HCT116 (cell line): ENCODE results near the gene FOXA2. TPM values are rescaled to one million over a fixed set of nuclear protein-coding genes. Genes with fewer than 3 reads are reported as not detected.
A peak's percentile ranks its signal among the peaks of the same experiment; 100 is the strongest.

ENCODE experiments used
- ATAC-seq: fragments of 200-7000 bp; cut with Tn5 transposase; 2 replicates; pipeline ENCODE4 v1.9.1; 2020; ENCODE audit warnings: mild to moderate bottlenecking, moderate library complexity
- BruUV-seq: library from RNA; stranded (reverse); fragments of 400-500 nt; replicated peaks from 2 replicates; lab custom pipeline; 2021; lab: Mats Ljungman, UMichigan
- CTCF ChIA-PET: fragments of 300-600 bp; sonication (Branson Sonifier 250); formaldehyde crosslinking; loops from one replicate; lab custom pipeline; 2021; ENCODE audit warnings: antibody characterized with exemption; lab: Charles Lee
- POLR2A ChIA-PET: fragments of 300-600, 350-600 bp; sonication (Branson Sonifier 250); formaldehyde crosslinking; loops from one replicate; lab custom pipeline; 2021; ENCODE audit warnings: antibody characterized with exemption; lab: Charles Lee
- RAD21 ChIA-PET, 2 experiments: fragments of 300-600 bp; sonication (Branson Sonifier 250); formaldehyde crosslinking; loops; one replicate each; lab custom pipeline; 2023; ENCODE audit warnings: low total read pairs in 2 of 2; ENCODE audit not compliant: uncharacterized antibody in 2 of 2, unreplicated experiment in 2 of 2, low non-redundant PET in 1 of 2; lab: Charles Lee
- DNase-seq: peaks from one replicate; pipeline ENCODE4 v3.0.0-alpha.2; 2010; ENCODE audit warnings: low read depth, low spot score
- H2AFZ ChIP-seq: fragments of 200-600 bp; shearing (Covaris generic), sonication (generic); 2 replicates; pipeline ENCODE4 v1.6.1; 2017; ENCODE audit warnings: low read depth, mixed run types, mixed read lengths, antibody characterized with exemption, low read length; ENCODE audit not compliant: poor library complexity, severe bottlenecking
- H3K27ac ChIP-seq: 2 replicates; pipeline ENCODE4 v1.5.1; 2012; ENCODE audit warnings: low read depth, low read length
- H3K27me3 ChIP-seq: fragments of 200-600 bp; sonication (generic); 2 replicates; pipeline ENCODE4 v1.6.1; 2016; ENCODE audit warnings: mixed run types, low read length, mixed read lengths; ENCODE audit not compliant: insufficient read depth
- H3K36me3 ChIP-seq, 2 experiments: fragments of 200-500 bp in 1 of 2; fragments of 200-600 bp in 1 of 2; sonication (Bioruptor generic) in 1 of 2; sonication (generic) in 1 of 2; 2 replicates each; pipeline versions ENCODE4 v1.5.1 to v1.6.1; 2014 to 2016; ENCODE audit warnings: low read length in 2 of 2, inconsistent platforms in 1 of 2, mixed read lengths in 1 of 2, mixed run types in 1 of 2; ENCODE audit not compliant: insufficient read depth in 2 of 2, control insufficient read depth in 1 of 2
- H3K4me1 ChIP-seq, 2 experiments: fragments of 200-600 bp in 1 of 2; sonication (generic) in 1 of 2; 2 replicates each; pipeline versions ENCODE4 v1.5.1 to v1.6.1; 2012 to 2017; ENCODE audit warnings: low read length in 2 of 2, inconsistent platforms in 1 of 2, mild to moderate bottlenecking in 1 of 2, mixed read lengths in 1 of 2, mixed run types in 1 of 2, moderate library complexity in 1 of 2; ENCODE audit not compliant: insufficient read depth in 2 of 2, control insufficient read depth in 1 of 2
- H3K4me2 ChIP-seq: fragments of 200-600 bp; sonication (generic); 2 replicates; pipeline ENCODE4 v1.6.1; 2017; ENCODE audit warnings: mixed run types, low read length, mixed read lengths
- H3K4me3 ChIP-seq, 2 experiments: fragments of 200-600 bp in 1 of 2; sonication (generic) in 1 of 2; replicated peaks in 1 of 2; 2 replicates each; pipeline ENCODE4 v1.5.1; 2011 to 2016; ENCODE audit warnings: low read length in 2 of 2, control low read depth in 1 of 2, low read depth in 1 of 2, mild to moderate bottlenecking in 1 of 2, mixed read lengths in 1 of 2, mixed run types in 1 of 2
- H3K79me2 ChIP-seq: fragments of 200-600 bp; sonication (generic); 2 replicates; pipeline ENCODE4 v1.6.1; 2017; ENCODE audit warnings: mild to moderate bottlenecking, mixed run types, low read length, moderate library complexity, mixed read lengths; ENCODE audit not compliant: insufficient read depth
- H3K9ac ChIP-seq: fragments of 200-600 bp; sonication (generic); 2 replicates; pipeline ENCODE4 v1.6.1; 2016; ENCODE audit warnings: low read length, mixed read lengths
- H3K9me2 ChIP-seq: fragments of 200-600 bp; sonication (generic), shearing (Covaris generic); 2 replicates; pipeline ENCODE4 v1.6.1; 2017; ENCODE audit warnings: mixed run types, mild to moderate bottlenecking, moderate library complexity; ENCODE audit not compliant: insufficient read depth
- H3K9me3 ChIP-seq, 2 experiments: fragments of 200-500 bp in 1 of 2; fragments of 200-600 bp in 1 of 2; sonication (Bioruptor generic) in 1 of 2; sonication (generic) in 1 of 2; 2 replicates each; pipeline ENCODE4 v1.6.1; 2014 to 2017; ENCODE audit warnings: low read length in 2 of 2, mixed read lengths in 2 of 2, inconsistent platforms in 1 of 2, low read depth in 1 of 2, mild to moderate bottlenecking in 1 of 2, mixed run types in 1 of 2, moderate library complexity in 1 of 2; ENCODE audit not compliant: control insufficient read depth in 1 of 2, insufficient read depth in 1 of 2
- H4K20me1 ChIP-seq: fragments of 200-600 bp; sonication (generic), shearing (Covaris generic); 2 replicates; pipeline ENCODE4 v1.6.1; 2017; ENCODE audit warnings: mixed run types, mild to moderate bottlenecking, moderate library complexity; ENCODE audit not compliant: insufficient read depth
- ELF1 ChIP-seq: IDR thresholded peaks from 2 replicates; pipeline ENCODE4 v1.6.1; 2012; ENCODE audit warnings: low read depth, borderline replicate concordance
- ZFX ChIP-seq: fragments of 450-650 bp; IDR thresholded peaks from 2 replicates; pipeline ENCODE4 v1.6.1; 2017
- intact Hi-C: fragments of 100-400 bp; cut with micrococcal nuclease; formaldehyde crosslinking; loops from 2 replicates; pipeline ENCODE4 v1.10.0; 2022
- total RNA-seq: library from RNA; stranded (reverse); gene quantifications from one replicate; pipeline ENCODE4 v1.2.1, GENCODE V29; 2021; ENCODE audit not compliant: unreplicated experiment
- TF ChIP-seq, protein P1 (sequence below): IDR thresholded peaks from 2 replicates; pipeline ENCODE4 v1.6.1; 2012
- TF ChIP-seq, protein P2 (sequence below), 3 experiments: fragments of 200-600 bp in 1 of 3; sonication (generic) in 1 of 3; IDR thresholded peaks in 2 of 3; conservative IDR thresholded peaks in 1 of 3; 2 replicates each; pipeline ENCODE4 v1.5.1; 2012 to 2017; ENCODE audit warnings: low read depth in 2 of 3, low read length in 2 of 3, antibody characterized with exemption in 1 of 3, borderline replicate concordance in 1 of 3, control low read depth in 1 of 3, mild to moderate bottlenecking in 1 of 3, mixed read lengths in 1 of 3, mixed run types in 1 of 3, moderate library complexity in 1 of 3; ENCODE audit not compliant: insufficient read depth in 1 of 3

The FOXA2 gene
- total RNA-seq, 1 experiment from 2014 or later = 0.10 TPM

DNA sequence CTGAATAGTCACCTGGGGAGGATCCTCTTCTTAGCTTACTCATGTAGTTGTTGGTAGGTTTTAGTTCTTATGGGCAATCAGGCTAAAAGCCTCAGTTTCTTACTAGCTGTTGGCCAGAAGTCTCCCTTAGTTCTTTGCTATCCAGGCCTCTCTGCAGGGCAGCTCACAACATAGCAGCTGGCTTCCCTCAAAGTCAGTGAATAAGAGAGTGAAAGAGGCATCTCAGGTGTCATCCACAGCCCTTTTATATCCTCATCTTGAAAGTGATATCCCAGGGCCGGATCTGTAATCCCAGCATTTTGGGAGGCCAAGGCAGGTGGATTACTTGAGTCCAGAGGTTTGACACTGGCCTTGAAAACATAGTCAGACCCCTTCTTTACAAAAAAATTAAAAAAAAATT, 42.1 kb upstream of the FOXA2 start:
- Histone ChIP-seq H3K9ac (no peak overlapping the region), H4K20me1 (no peaks in the 10 kb centered on the region), H3K27ac (no peak overlapping the region), H3K27me3 (0 out of 2 replicates have a peak, but pooled peaks cover 7% of the 10 kb centered on the region), H3K9me3 (no peaks in the 10 kb centered on the region), H3K36me3 (no peaks in the 10 kb centered on the region), H3K9me2 (no peaks in the 10 kb centered on the region), H2AFZ (no peak overlapping the region), H3K4me2 (no peak overlapping the region), H3K4me3 (no peak overlapping the region), H3K4me1 (no peaks in the 10 kb centered on the region), H3K79me2 (no peaks in the 10 kb centered on the region)
- CTCF ChIA-PET = no interaction called here
- BruUV-seq = no TSS peak
- intact Hi-C loops = no loop called here
- RAD21 ChIA-PET = no interaction called here
- TF ChIP-seq ELF1 = no peak
- ATAC-seq (no peak), DNase-seq (no peak)
- POLR2A ChIA-PET = no interaction called here

- no peak overlapping the region for H3K9ac ChIP-seq
- no peak overlapping the region for H3K4me2 ChIP-seq
- no peaks in the 10 kb centered on the region for H3K9me3 ChIP-seq
- H3K9me2 ChIP-seq = no peaks in the 10 kb centered on the region
- ChIA-PET CTCF (interaction anchor here (1.6 kb wide), 1 partner anchor 36 kb away, joined by 3 read pairs; no protein-coding TSS in a partner anchor), POLR2A (no interaction called here), RAD21 (no interaction called here)
- no peak overlapping the region for H3K4me3 ChIP-seq
- no peaks in the 10 kb centered on the region for H3K4me1 ChIP-seq
- peaks cover 12% of the 10 kb centered on the region for H3K27me3 ChIP-seq
- peak; percentile 27 for DNase-seq
- H3K27ac ChIP-seq = no peak overlapping the region
- no peaks in the 10 kb centered on the region for H3K79me2 ChIP-seq
- H3K36me3 ChIP-seq = no peaks in the 10 kb centered on the region
- intact Hi-C loops = no loop called here
- TF ChIP-seq, protein P1, sequence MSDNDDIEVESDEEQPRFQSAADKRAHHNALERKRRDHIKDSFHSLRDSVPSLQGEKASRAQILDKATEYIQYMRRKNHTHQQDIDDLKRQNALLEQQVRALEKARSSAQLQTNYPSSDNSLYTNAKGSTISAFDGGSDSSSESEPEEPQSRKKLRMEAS = peak; percentile 51; the same call in 1 of the 2 replicates
- TF ChIP-seq ZFX = no peak
- TF ChIP-seq, protein P2, sequence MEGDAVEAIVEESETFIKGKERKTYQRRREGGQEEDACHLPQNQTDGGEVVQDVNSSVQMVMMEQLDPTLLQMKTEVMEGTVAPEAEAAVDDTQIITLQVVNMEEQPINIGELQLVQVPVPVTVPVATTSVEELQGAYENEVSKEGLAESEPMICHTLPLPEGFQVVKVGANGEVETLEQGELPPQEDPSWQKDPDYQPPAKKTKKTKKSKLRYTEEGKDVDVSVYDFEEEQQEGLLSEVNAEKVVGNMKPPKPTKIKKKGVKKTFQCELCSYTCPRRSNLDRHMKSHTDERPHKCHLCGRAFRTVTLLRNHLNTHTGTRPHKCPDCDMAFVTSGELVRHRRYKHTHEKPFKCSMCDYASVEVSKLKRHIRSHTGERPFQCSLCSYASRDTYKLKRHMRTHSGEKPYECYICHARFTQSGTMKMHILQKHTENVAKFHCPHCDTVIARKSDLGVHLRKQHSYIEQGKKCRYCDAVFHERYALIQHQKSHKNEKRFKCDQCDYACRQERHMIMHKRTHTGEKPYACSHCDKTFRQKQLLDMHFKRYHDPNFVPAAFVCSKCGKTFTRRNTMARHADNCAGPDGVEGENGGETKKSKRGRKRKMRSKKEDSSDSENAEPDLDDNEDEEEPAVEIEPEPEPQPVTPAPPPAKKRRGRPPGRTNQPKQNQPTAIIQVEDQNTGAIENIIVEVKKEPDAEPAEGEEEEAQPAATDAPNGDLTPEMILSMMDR (IDR thresholded peaks at IDR 0.05 in 2 of 3, conservative IDR thresholded peaks at IDR 0.05 in 1 of 3; ENCODE audit: borderline replicate concordance in 1 of 3, insufficient read depth in 1 of 3, low read depth in 2 of 3, low read length in 2 of 3) = peak in 2 of 3 experiments; percentile 11 to 24; a peak in 1 of 6 replicates
- ATAC-seq = peak; percentile 75
- H4K20me1 ChIP-seq = no peaks in the 10 kb centered on the region
- no TSS peak for BruUV-seq
- no peak overlapping the region for H2AFZ ChIP-seq
These were observed 38.8 kb upstream of the FOXA2 start for GRCh38 chr20:22623211-22623610.
